HEK293T (cell line): ENCODE results near the gene MGLL.

Experiments
- CTCF ChIA-PET: fragments of 350-600 bp; formaldehyde crosslinking; extraction: SDS; loops from one replicate; lab custom pipeline; 2021; ENCODE audit warnings: antibody characterized with exemption, inconsistent platforms; lab: Yijun Ruan, JAX
- POLR2A ChIA-PET: fragments of 350-600 bp; formaldehyde crosslinking; extraction: SDS; loops from one replicate; lab custom pipeline; 2020; ENCODE audit warnings: antibody characterized with exemption, inconsistent platforms; lab: Yijun Ruan, JAX
- DNase-seq: peaks from one replicate; pipeline ENCODE4 v3.0.0; 2012; ENCODE audit warnings: mixed read lengths; ENCODE audit errors: extremely low spot score
- ARNT ChIP-seq: fragments of 450-650 bp; IDR thresholded peaks from 2 replicates; pipeline ENCODE4 v1.6.1; 2017; ENCODE audit warnings: mild to moderate bottlenecking
- BHLHE40 ChIP-seq: fragments of 450-650 bp; IDR thresholded peaks from 2 replicates; pipeline ENCODE4 v1.6.1; 2016; ENCODE audit warnings: mild to moderate bottlenecking, moderate library complexity, borderline replicate concordance
- CTBP1 ChIP-seq: fragments of 450-650 bp; IDR thresholded peaks from 2 replicates; pipeline ENCODE4 v1.6.1; 2016; ENCODE audit warnings: borderline replicate concordance
- ELF4 ChIP-seq: fragments of 450-650 bp; IDR thresholded peaks from 2 replicates; pipeline ENCODE4 v1.6.1; 2017; ENCODE audit warnings: antibody characterized with exemption
- FOXA1 ChIP-seq: fragments of 450-650 bp; IDR thresholded peaks from 2 replicates; pipeline ENCODE4 v1.6.1; 2016; ENCODE audit warnings: mild to moderate bottlenecking
- FOXK2 ChIP-seq: fragments of 450-650 bp; IDR thresholded peaks from 2 replicates; pipeline ENCODE4 v1.6.1; 2016; ENCODE audit warnings: mild to moderate bottlenecking
- FOXM1 ChIP-seq: fragments of 450-650 bp; IDR thresholded peaks from 2 replicates; pipeline ENCODE4 v1.6.1; 2017; ENCODE audit warnings: mild to moderate bottlenecking, borderline replicate concordance
- HDGF ChIP-seq: fragments of 450-650 bp; IDR thresholded peaks from 2 replicates; pipeline ENCODE4 v1.6.1; 2017; ENCODE audit warnings: antibody characterized with exemption, borderline replicate concordance
- L3MBTL2 ChIP-seq: fragments of 450-650 bp; conservative IDR thresholded peaks from 2 replicates; pipeline ENCODE4 v1.6.1; 2016; ENCODE audit warnings: mild to moderate bottlenecking
- LEF1 ChIP-seq: fragments of 450-650 bp; IDR thresholded peaks from 2 replicates; pipeline ENCODE4 v1.6.1; 2017; ENCODE audit warnings: mild to moderate bottlenecking, borderline replicate concordance
- NFRKB ChIP-seq: fragments of 450-650 bp; IDR thresholded peaks from 2 replicates; pipeline ENCODE4 v1.6.1; 2016; ENCODE audit warnings: mild to moderate bottlenecking, moderate library complexity
- SP1 ChIP-seq: fragments of 450-650 bp; IDR thresholded peaks from 2 replicates; pipeline ENCODE4 v1.6.1; 2017
- SUZ12 ChIP-seq: fragments of 450-650 bp; IDR thresholded peaks from 2 replicates; pipeline ENCODE4 v1.6.1; 2016; ENCODE audit warnings: mild to moderate bottlenecking
- TARDBP ChIP-seq: fragments of 450-650 bp; IDR thresholded peaks from 2 replicates; pipeline ENCODE4 v1.6.1; 2016
- ZNF384 ChIP-seq: fragments of 450-650 bp; IDR thresholded peaks from 2 replicates; pipeline ENCODE4 v1.6.1; 2016
- TF ChIP-seq, protein P1 (sequence below): fragments of 450-650 bp; IDR thresholded peaks from 2 replicates; pipeline ENCODE4 v1.6.1; 2016

MGLL gene

DNA sequence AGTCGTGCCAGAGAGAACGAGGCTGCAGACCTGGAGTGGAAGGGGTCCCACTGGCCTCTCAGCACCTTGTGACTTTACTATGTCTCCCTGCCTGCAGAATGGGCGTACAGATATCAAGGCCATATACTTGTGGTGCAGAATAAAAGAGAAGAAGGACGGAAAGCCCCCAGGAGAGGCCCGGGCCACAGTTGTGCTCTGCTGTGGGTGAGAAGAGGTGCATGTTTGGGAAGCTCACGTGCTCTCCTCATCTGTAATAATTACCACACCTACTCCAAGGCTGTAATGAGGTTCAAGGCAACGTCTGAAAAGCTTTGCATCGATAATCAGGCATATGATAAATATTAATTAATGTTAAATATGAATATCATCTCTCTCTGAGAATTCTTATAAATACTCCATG is 58.0 kb downstream of the MGLL start:
- POLR2A ChIA-PET, result no interaction called here

DNA sequence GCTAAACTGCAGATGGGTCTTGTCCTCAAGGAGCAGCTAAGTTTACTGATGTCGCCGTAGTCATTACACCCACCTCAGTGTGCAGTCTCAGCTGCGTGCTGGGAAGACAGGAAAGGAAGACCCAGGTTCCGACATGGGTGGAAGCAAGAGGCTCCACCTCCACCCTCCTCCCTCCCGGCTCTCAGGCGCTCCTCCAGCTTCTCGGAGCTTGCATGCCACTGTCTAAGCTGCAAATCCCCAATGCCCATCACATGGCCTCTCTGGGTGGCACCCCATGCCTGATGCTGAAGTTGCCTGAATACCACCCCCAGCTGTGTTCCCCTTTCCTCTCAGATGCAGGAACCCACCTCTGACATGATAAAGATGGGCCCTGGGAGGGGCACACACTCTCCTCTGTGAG is 58.5 kb downstream of the MGLL start:
- ChIA-PET CTCF (no interaction called here), POLR2A (no interaction called here)
- no peak for DNase-seq
- TF ChIP-seq LEF1 (no peak), ZNF384 (no peak), L3MBTL2 (no peak), NFRKB (no peak), BHLHE40 (no peak), FOXA1 (no peak), FOXM1 (no peak), ARNT (no peak), SUZ12 (no peak), FOXK2 (no peak)

More for the DNA sequence above, 58.0 kb downstream of the MGLL start:
- CTCF ChIA-PET, result no interaction called here
- TF ChIP-seq ZNF384 (no peak), LEF1 (no peak), FOXA1 (no peak), CTBP1 (no peak), L3MBTL2 (no peak), NFRKB (no peak), ARNT (no peak), SUZ12 (no peak), ELF4 (no peak), FOXK2 (no peak), FOXM1 (no peak)
- TF ChIP-seq, protein P1, sequence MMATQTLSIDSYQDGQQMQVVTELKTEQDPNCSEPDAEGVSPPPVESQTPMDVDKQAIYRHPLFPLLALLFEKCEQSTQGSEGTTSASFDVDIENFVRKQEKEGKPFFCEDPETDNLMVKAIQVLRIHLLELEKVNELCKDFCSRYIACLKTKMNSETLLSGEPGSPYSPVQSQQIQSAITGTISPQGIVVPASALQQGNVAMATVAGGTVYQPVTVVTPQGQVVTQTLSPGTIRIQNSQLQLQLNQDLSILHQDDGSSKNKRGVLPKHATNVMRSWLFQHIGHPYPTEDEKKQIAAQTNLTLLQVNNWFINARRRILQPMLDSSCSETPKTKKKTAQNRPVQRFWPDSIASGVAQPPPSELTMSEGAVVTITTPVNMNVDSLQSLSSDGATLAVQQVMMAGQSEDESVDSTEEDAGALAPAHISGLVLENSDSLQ, result no peak
- no peak for DNase-seq

DNA sequence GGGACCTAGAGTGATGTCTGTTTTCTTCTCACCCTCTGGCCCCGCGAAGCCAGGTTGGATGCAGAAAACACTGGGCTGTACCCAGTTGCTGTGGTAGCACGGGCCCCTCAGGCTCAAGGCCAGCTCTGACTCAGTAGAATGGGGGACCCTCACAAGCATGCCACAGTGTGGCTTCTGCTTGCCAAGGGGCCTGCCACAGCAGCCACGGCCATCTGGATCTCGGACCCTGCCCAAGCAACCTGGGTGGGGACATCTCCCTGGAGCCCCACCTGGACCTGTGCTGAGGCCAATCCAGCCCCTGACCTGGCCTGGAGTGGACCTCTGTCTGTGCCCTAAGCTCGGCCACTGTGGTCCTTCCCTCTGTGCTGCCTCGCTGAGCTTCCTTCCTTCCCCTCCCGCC is 59.0 kb downstream of the MGLL start:
- POLR2A ChIA-PET, result no interaction called here
- DNase-seq, result no peak
- TF ChIP-seq FOXM1, result no peak
- CTCF ChIA-PET, result no interaction called here

DNA sequence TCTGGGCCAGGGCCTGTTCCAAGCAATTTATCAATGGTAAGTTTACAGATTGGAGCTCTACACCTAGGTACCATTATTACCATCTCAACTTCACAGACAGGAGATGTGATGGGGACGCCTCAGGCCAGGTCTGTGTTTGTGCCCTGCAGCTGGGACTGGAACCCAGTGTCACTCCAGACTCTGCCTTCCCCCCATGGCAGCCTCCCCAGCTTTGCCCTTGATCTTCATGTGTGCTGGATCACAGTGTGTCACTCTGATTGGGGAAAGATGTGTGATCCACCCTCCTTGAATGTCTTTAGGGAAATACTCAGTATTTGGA is 59.6 kb downstream of the MGLL start:
- CTCF ChIA-PET, result interaction anchor here (0.8 kb wide), 1 partner anchor 17 kb away, joined by 3 read pairs; no protein-coding TSS in a partner anchor
- TF ChIP-seq FOXK2, result no peak
- TF ChIP-seq TARDBP, result no peak
- no peak for TF ChIP-seq SUZ12
- no peak for TF ChIP-seq HDGF
- TF ChIP-seq CTBP1, result no peak
- TF ChIP-seq ARNT, result no peak
- no peak for TF ChIP-seq BHLHE40
- POLR2A ChIA-PET, result interaction anchor here (1.0 kb wide), 1 partner anchor 83 kb away, joined by 3 read pairs; no protein-coding TSS in a partner anchor
- no peak for DNase-seq

DNA sequence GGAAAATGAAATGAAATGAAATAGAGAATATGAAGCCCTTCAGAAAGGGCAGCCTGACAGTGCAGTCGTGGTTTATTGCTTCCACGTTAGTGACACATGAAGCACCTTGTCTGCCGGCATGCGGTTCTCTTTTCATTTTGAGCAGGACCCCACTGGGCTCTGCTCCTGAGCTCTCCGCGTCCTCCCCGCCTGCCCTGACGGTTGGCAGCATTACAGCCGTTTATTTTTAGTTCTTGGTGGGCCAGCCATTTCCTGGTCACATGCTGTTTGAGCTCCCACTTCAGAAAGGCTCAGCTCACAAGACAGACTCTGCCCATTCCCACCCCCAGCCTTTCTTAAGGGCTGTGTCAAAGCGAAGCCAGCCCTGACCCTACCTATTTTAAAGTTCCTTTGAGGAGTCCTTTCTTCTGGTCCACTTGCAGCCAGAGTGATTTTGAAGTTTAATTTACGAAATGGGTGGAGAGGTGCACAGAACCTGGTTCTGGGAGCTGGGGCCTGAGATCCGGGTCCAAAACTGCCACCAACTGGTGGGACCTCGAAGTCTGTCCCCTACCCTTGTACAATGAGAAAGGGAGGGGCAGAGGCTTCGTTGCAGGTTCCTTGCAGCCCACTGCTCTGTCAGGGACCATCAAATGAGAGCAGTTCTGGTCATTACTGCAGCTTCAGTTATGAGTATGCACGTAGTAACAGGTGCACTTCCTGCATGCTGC is 60.1 kb downstream of the MGLL start:
- CTCF ChIA-PET, result interaction anchor here (0.8 kb wide), 1 partner anchor 17 kb away, joined by 3 read pairs; no protein-coding TSS in a partner anchor

DNA sequence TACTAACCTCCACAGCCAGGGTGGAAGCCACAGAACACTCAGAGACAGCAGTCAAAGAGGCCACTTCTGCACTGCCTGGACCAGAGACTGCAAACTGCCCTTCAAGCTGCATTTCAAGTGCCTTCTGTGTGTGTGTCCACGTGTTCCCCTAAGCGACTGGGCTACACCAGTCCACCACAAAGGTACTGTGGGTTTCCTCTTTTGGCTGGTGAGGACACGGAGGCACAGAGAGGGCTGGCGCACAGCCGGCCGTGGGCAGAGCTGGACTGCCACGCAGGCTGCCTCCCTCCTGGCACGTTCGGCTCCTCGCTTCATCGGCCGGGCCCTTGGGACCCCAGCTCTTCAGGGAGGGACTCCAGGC is 60.9 kb downstream of the MGLL start:
- TF ChIP-seq ELF4 (no peak), HDGF (no peak), ARNT (no peak), FOXA1 (no peak), NFRKB (no peak), LEF1 (no peak), SP1 (no peak), BHLHE40 (no peak), FOXM1 (no peak), SUZ12 (no peak), CTBP1 (no peak), FOXK2 (no peak), L3MBTL2 (no peak)
- no peak for DNase-seq
- ChIA-PET POLR2A (no interaction called here), CTCF (no interaction called here)

More for the DNA sequence above, 60.1 kb downstream of the MGLL start:
- no peak for TF ChIP-seq ELF4
- no peak for TF ChIP-seq SP1
- TF ChIP-seq L3MBTL2, result no peak
- no peak for TF ChIP-seq HDGF
- no peak for TF ChIP-seq LEF1
- no peak for TF ChIP-seq FOXA1
- TF ChIP-seq FOXM1, result no peak
- TF ChIP-seq, protein P1, result no peak
- no peak for TF ChIP-seq ZNF384
- no peak for TF ChIP-seq SUZ12
- no peak for TF ChIP-seq NFRKB
- no peak for TF ChIP-seq FOXK2
- no peak for TF ChIP-seq CTBP1
- no peak for DNase-seq
- POLR2A ChIA-PET, result interaction anchor here (1.0 kb wide), 1 partner anchor 82 kb away, joined by 3 read pairs; no protein-coding TSS in a partner anchor

DNA sequence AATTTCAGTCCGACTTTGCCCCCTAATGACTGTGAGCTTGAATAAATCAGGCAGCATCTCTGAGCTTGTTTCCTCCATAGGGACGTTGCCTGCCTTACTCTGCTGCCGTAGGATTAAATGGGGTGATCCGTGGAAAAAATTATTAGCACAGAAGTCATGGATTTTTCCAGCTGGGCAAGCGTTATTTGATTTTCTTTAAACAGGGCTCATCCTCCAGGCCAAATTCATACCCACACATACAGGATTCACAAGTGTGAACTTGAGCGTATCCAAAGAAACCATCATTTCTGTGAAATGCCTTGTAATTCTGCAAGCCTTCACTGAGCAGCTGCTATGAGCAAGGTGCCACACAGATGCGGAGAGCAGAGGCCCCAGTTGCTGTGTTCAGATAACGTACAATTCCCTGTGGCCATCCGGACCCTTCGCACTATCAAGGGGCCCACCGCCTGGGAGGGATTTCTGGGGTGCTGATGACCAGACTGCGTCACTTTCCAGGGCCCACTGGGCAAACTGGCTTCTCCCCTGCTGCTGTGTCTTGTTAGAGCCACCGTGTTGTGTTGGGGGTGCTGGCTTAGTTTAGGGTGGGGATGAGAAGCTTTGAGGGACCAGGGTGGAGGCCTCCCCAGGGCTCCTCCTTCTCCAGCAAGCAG is 61.4 kb downstream of the MGLL start:
- ChIA-PET POLR2A (no interaction called here), CTCF (no interaction called here)
- TF ChIP-seq FOXK2 (no peak), SP1 (no peak), CTBP1 (no peak), SUZ12 (no peak), LEF1 (no peak)
- no peak for DNase-seq
